Caco-2 (cell line): ENCODE measurements around the gene CDKN1C. TPM values are rescaled to one million over a fixed set of nuclear protein-coding genes. Genes with fewer than 3 reads are reported as not detected.

Source experiments
- BruUV-seq: library from RNA; stranded (reverse); fragments of 400-500 nt; replicated peaks from 2 replicates; lab custom pipeline; 2021; lab: Mats Ljungman, UMichigan
- CTCF ChIA-PET: fragments of 300-600 bp; sonication (Branson Sonifier 250); formaldehyde crosslinking; loops from one replicate; lab custom pipeline; 2022; ENCODE audit warnings: antibody characterized with exemption; lab: Charles Lee
- POLR2A ChIA-PET: fragments of 300-600 bp; sonication (Branson Sonifier 250); formaldehyde crosslinking; loops from one replicate; lab custom pipeline; 2022; ENCODE audit warnings: antibody characterized with exemption; lab: Charles Lee
- DNase-seq, 2 experiments: peaks; one replicate each; pipeline versions ENCODE4 v3.0.0 to v3.0.0-alpha.2; 2020 to 2022
- H3K27me3 ChIP-seq: replicated peaks from 2 replicates; pipeline ENCODE4 v1.6.0; 2011; ENCODE audit warnings: low read length; ENCODE audit not compliant: control insufficient read depth, insufficient read depth
- H3K36me3 ChIP-seq: 2 replicates; pipeline ENCODE4 v1.5.1; 2011; ENCODE audit warnings: low read length; ENCODE audit not compliant: control insufficient read depth, insufficient read depth
- H3K4me1 ChIP-seq: fragments of 250-450 bp; sonication (Bioruptor Pico); 2 replicates; pipeline ENCODE4 v1.5.1; 2020; ENCODE audit warnings: mild to moderate bottlenecking
- H3K4me3 ChIP-seq: 2 replicates; pipeline ENCODE4 v1.5.1; 2011; ENCODE audit warnings: low read depth, mild to moderate bottlenecking, control low read depth, low read length
- H3K9me3 ChIP-seq: fragments of 250-450 bp; sonication (Bioruptor Pico); 2 replicates; pipeline ENCODE4 v1.5.1; 2020; ENCODE audit warnings: mild to moderate bottlenecking, moderate library complexity
- H3K27ac Mint-ChIP-seq: one replicate; pipeline ENCODE4 v1.8.0; 2022; ENCODE audit warnings: mixed read lengths; ENCODE audit not compliant: unreplicated experiment
- H3K27me3 Mint-ChIP-seq: one replicate; pipeline ENCODE4 v1.8.0; 2022; ENCODE audit warnings: mixed read lengths; ENCODE audit not compliant: insufficient read depth, unreplicated experiment
- H3K36me3 Mint-ChIP-seq: one replicate; pipeline ENCODE4 v1.8.0; 2022; ENCODE audit warnings: mild to moderate bottlenecking, mixed read lengths; ENCODE audit not compliant: insufficient read depth, unreplicated experiment
- H3K4me1 Mint-ChIP-seq: one replicate; pipeline ENCODE4 v1.8.0; 2022; ENCODE audit warnings: low read depth, mixed read lengths; ENCODE audit not compliant: unreplicated experiment
- H3K4me3 Mint-ChIP-seq: one replicate; pipeline ENCODE4 v1.8.0; 2022; ENCODE audit warnings: mild to moderate bottlenecking, moderate library complexity, mixed read lengths; ENCODE audit not compliant: unreplicated experiment
- H3K9me3 Mint-ChIP-seq: one replicate; pipeline ENCODE4 v1.8.0; 2022; ENCODE audit warnings: mixed read lengths; ENCODE audit not compliant: unreplicated experiment
- intact Hi-C: fragments of 100-400 bp; cut with micrococcal nuclease; formaldehyde crosslinking; loops from one replicate; pipeline ENCODE4 v1.10.0; 2022; ENCODE audit not compliant: unreplicated experiment
- total RNA-seq: library from RNA; stranded (reverse); gene quantifications from 2 replicates; pipeline ENCODE4 v1.2.3, GENCODE V29; 2022
- TF ChIP-seq, protein P1 (sequence below), 2 experiments: fragments of 200-600 bp in 1 of 2; IDR thresholded peaks; 1 replicate in 1 of 2; 2 replicates in 1 of 2; pipeline versions ENCODE4 v1.5.1 to v1.8.0; 2011 to 2022; ENCODE audit warnings: antibody characterized with exemption in 1 of 2, control low read depth in 1 of 2, inconsistent platforms in 1 of 2, low read depth in 1 of 2, low read length in 1 of 2, mild to moderate bottlenecking in 1 of 2, moderate library complexity in 1 of 2; ENCODE audit not compliant: insufficient read depth in 1 of 2, severe bottlenecking in 1 of 2, unreplicated experiment in 1 of 2

The CDKN1C gene
- total RNA-seq, 1 experiment from 2014 or later: 25.5 TPM

DNA sequence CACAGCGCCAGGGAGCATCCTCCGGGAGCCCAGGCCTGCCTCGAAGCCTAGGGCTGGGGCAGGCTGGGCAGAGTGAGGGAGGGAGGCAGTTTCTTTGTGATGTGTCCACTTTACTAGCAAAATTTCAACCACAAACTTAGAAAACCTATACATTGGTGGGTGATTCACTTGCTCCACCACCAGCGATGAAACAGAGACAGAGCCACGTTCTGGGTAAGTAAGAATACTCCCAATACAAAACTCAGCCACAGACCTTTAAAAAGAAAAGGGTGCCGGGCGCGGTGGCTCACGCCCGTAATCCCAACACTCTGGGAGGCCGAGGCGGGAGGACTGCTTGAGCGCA lies 22.3 kb downstream of the CDKN1C start:
- H3K27ac Mint-ChIP-seq: no peak overlapping the region
- H3K27me3 Mint-ChIP-seq: no peaks in the 10 kb centered on the region
- no peak for DNase-seq
- Histone ChIP-seq H3K4me1 (peaks cover 11% of the 10 kb centered on the region), H3K27me3 (no peaks in the 10 kb centered on the region), H3K4me3 (no peak overlapping the region), H3K9me3 (no peaks in the 10 kb centered on the region), H3K36me3 (no peaks in the 10 kb centered on the region)
- ChIA-PET POLR2A (no interaction called here), CTCF (no interaction called here)
- no TSS peak for BruUV-seq
- H3K36me3 Mint-ChIP-seq: no peaks in the 10 kb centered on the region
- intact Hi-C loops: no loop called here
- H3K4me3 Mint-ChIP-seq: no peak overlapping the region
- TF ChIP-seq, protein P1, sequence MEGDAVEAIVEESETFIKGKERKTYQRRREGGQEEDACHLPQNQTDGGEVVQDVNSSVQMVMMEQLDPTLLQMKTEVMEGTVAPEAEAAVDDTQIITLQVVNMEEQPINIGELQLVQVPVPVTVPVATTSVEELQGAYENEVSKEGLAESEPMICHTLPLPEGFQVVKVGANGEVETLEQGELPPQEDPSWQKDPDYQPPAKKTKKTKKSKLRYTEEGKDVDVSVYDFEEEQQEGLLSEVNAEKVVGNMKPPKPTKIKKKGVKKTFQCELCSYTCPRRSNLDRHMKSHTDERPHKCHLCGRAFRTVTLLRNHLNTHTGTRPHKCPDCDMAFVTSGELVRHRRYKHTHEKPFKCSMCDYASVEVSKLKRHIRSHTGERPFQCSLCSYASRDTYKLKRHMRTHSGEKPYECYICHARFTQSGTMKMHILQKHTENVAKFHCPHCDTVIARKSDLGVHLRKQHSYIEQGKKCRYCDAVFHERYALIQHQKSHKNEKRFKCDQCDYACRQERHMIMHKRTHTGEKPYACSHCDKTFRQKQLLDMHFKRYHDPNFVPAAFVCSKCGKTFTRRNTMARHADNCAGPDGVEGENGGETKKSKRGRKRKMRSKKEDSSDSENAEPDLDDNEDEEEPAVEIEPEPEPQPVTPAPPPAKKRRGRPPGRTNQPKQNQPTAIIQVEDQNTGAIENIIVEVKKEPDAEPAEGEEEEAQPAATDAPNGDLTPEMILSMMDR (IDR thresholded peaks at IDR 0.05; ENCODE audit: insufficient read depth in 1 of 2, low read depth in 1 of 2, low read length in 1 of 2, severe bottlenecking in 1 of 2, unreplicated experiment in 1 of 2): no peak
- no peaks in the 10 kb centered on the region for H3K9me3 Mint-ChIP-seq
- peaks cover 21% of the 10 kb centered on the region for H3K4me1 Mint-ChIP-seq

DNA sequence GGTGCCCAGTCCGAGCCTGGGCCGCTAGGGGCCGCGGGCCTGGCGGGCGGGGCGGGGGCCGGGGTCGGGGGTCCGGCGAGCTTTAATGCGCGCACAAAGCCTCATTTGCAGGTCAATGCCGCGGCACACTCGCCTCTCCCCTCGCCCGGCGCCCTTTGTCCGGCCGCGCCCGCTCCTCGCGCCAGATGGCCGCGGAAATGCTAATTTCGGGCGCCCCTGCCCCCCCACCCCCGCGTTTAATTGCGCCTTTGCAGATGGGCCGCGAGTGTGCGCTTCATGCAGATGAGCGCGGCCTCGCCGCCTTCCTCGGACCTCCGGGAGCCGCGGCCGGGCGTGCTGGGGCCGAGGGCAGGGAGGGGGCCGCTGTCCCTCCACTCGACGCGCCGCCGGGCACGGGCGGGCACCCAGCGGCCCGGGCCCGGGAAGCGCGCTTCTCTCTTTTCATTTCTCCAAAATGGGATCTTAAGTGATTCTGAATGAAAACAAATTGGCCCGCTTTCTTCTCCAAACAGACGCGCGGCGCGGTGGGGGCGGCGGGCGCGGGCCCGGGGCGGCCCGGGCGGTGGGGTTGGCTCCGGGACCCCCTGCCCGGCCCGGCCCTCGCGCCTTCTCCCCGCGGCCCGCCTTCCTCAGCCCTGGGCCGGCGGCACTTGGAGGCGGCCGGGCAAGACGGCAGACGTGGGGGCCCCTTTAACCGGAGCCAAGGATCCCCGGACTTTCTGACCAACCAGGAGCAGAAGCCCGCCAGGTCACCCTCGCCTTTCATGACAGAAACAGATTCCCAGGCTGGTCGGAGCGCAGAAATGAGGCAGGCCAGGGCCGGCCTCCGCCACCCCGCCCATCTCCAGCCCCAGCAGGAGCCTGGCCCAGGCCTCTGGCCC lies 22.9 kb downstream of the CDKN1C start:
- Histone ChIP-seq H3K36me3 (no peaks in the 10 kb centered on the region), H3K9me3 (no peaks in the 10 kb centered on the region), H3K4me1 (peaks cover 11% of the 10 kb centered on the region), H3K27me3 (no peaks in the 10 kb centered on the region), H3K4me3 (peak overlapping the region; percentile 16; the same call in 1 of the 2 replicates)
- no TSS peak for BruUV-seq
- intact Hi-C loops: no loop called here
- DNase-seq: no peak
- TF ChIP-seq, protein P1 (IDR thresholded peaks at IDR 0.05; ENCODE audit: insufficient read depth in 1 of 2, low read depth in 1 of 2, low read length in 1 of 2, severe bottlenecking in 1 of 2, unreplicated experiment in 1 of 2): no peak
- no peak overlapping the region for H3K4me3 Mint-ChIP-seq
- H3K27me3 Mint-ChIP-seq: no peaks in the 10 kb centered on the region
- H3K9me3 Mint-ChIP-seq: no peaks in the 10 kb centered on the region
- ChIA-PET POLR2A (no interaction called here), CTCF (no interaction called here)
- H3K36me3 Mint-ChIP-seq: no peaks in the 10 kb centered on the region
- H3K4me1 Mint-ChIP-seq: peaks cover 21% of the 10 kb centered on the region
- H3K27ac Mint-ChIP-seq: no peak overlapping the region

DNA sequence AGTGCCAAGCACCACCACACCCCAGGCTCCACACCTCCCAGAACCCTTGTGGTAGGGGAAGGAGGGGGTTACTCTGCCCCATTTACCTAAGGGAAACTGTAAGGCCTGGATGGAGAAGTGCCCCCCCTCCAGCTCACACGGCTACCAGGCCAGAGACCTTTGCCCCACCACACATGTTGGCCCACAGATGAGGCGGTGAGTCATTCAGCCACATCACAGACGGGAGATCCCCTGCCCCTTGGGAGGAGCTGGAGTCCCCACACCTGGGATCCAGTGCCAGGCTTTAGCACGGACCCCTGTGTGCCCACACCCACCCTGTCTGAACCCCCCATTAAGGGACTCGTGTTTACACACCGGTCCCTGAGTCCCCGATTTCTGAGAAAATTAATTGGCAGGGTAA lies 24.9 kb downstream of the CDKN1C start:
- no peaks in the 10 kb centered on the region for H3K36me3 Mint-ChIP-seq
- no peaks in the 10 kb centered on the region for H3K36me3 ChIP-seq
- H3K27me3 ChIP-seq: no peaks in the 10 kb centered on the region
- ChIA-PET POLR2A (no interaction called here), CTCF (interaction anchor here (0.6 kb wide), 1 partner anchor 31 kb away, joined by 6 read pairs; no protein-coding TSS in a partner anchor)
- peak; percentile 45 to 70 for DNase-seq
- TF ChIP-seq, protein P1 (IDR thresholded peaks at IDR 0.05; ENCODE audit: insufficient read depth in 1 of 2, low read depth in 1 of 2, low read length in 1 of 2, severe bottlenecking in 1 of 2, unreplicated experiment in 1 of 2): no peak
- intact Hi-C loops: no loop called here
- BruUV-seq: no TSS peak
- no peaks in the 10 kb centered on the region for H3K9me3 ChIP-seq
- peak overlapping the region; percentile 25 for H3K27ac Mint-ChIP-seq
- no peaks in the 10 kb centered on the region for H3K9me3 Mint-ChIP-seq
- no peak overlapping the region for H3K4me3 ChIP-seq
- no peaks in the 10 kb centered on the region for H3K27me3 Mint-ChIP-seq
- no peak overlapping the region for H3K4me3 Mint-ChIP-seq
- peaks cover 21% of the 10 kb centered on the region for H3K4me1 Mint-ChIP-seq
- H3K4me1 ChIP-seq: peaks cover 11% of the 10 kb centered on the region
